HCT116 (cell line): ENCODE measurements around the gene IL15RA. TPM values are rescaled to one million over a fixed set of nuclear protein-coding genes. Genes with fewer than 3 reads are reported as not detected.

Source experiments
- ATAC-seq: fragments of 200-7000 bp; cut with Tn5 transposase; 2 replicates; pipeline ENCODE4 v1.9.1; 2020; ENCODE audit warnings: mild to moderate bottlenecking, moderate library complexity
- BruUV-seq: library from RNA; stranded (reverse); fragments of 400-500 nt; replicated peaks from 2 replicates; lab custom pipeline; 2021; lab: Mats Ljungman, UMichigan
- CTCF ChIA-PET: fragments of 300-600 bp; sonication (Branson Sonifier 250); formaldehyde crosslinking; loops from one replicate; lab custom pipeline; 2021; ENCODE audit warnings: antibody characterized with exemption; lab: Charles Lee
- POLR2A ChIA-PET: fragments of 300-600, 350-600 bp; sonication (Branson Sonifier 250); formaldehyde crosslinking; loops from one replicate; lab custom pipeline; 2021; ENCODE audit warnings: antibody characterized with exemption; lab: Charles Lee
- RAD21 ChIA-PET, 2 experiments: fragments of 300-600 bp; sonication (Branson Sonifier 250); formaldehyde crosslinking; loops; one replicate each; lab custom pipeline; 2023; ENCODE audit warnings: low total read pairs in 2 of 2; ENCODE audit not compliant: uncharacterized antibody in 2 of 2, unreplicated experiment in 2 of 2, low non-redundant PET in 1 of 2; lab: Charles Lee
- DNase-seq: peaks from one replicate; pipeline ENCODE4 v3.0.0-alpha.2; 2010; ENCODE audit warnings: low read depth, low spot score
- H2AFZ ChIP-seq: fragments of 200-600 bp; shearing (Covaris generic), sonication (generic); 2 replicates; pipeline ENCODE4 v1.6.1; 2017; ENCODE audit warnings: low read depth, mixed run types, mixed read lengths, antibody characterized with exemption, low read length; ENCODE audit not compliant: poor library complexity, severe bottlenecking
- H3K27ac ChIP-seq: 2 replicates; pipeline ENCODE4 v1.5.1; 2012; ENCODE audit warnings: low read depth, low read length
- H3K27me3 ChIP-seq: fragments of 200-600 bp; sonication (generic); 2 replicates; pipeline ENCODE4 v1.6.1; 2016; ENCODE audit warnings: mixed run types, low read length, mixed read lengths; ENCODE audit not compliant: insufficient read depth
- H3K36me3 ChIP-seq, 2 experiments: fragments of 200-500 bp in 1 of 2; fragments of 200-600 bp in 1 of 2; sonication (Bioruptor generic) in 1 of 2; sonication (generic) in 1 of 2; 2 replicates each; pipeline versions ENCODE4 v1.5.1 to v1.6.1; 2014 to 2016; ENCODE audit warnings: low read length in 2 of 2, inconsistent platforms in 1 of 2, mixed read lengths in 1 of 2, mixed run types in 1 of 2; ENCODE audit not compliant: insufficient read depth in 2 of 2, control insufficient read depth in 1 of 2
- H3K4me1 ChIP-seq, 2 experiments: fragments of 200-600 bp in 1 of 2; sonication (generic) in 1 of 2; 2 replicates each; pipeline versions ENCODE4 v1.5.1 to v1.6.1; 2012 to 2017; ENCODE audit warnings: low read length in 2 of 2, inconsistent platforms in 1 of 2, mild to moderate bottlenecking in 1 of 2, mixed read lengths in 1 of 2, mixed run types in 1 of 2, moderate library complexity in 1 of 2; ENCODE audit not compliant: insufficient read depth in 2 of 2, control insufficient read depth in 1 of 2
- H3K4me2 ChIP-seq: fragments of 200-600 bp; sonication (generic); 2 replicates; pipeline ENCODE4 v1.6.1; 2017; ENCODE audit warnings: mixed run types, low read length, mixed read lengths
- H3K4me3 ChIP-seq, 2 experiments: fragments of 200-600 bp in 1 of 2; sonication (generic) in 1 of 2; replicated peaks in 1 of 2; 2 replicates each; pipeline ENCODE4 v1.5.1; 2011 to 2016; ENCODE audit warnings: low read length in 2 of 2, control low read depth in 1 of 2, low read depth in 1 of 2, mild to moderate bottlenecking in 1 of 2, mixed read lengths in 1 of 2, mixed run types in 1 of 2
- H3K79me2 ChIP-seq: fragments of 200-600 bp; sonication (generic); 2 replicates; pipeline ENCODE4 v1.6.1; 2017; ENCODE audit warnings: mild to moderate bottlenecking, mixed run types, low read length, moderate library complexity, mixed read lengths; ENCODE audit not compliant: insufficient read depth
- H3K9ac ChIP-seq: fragments of 200-600 bp; sonication (generic); 2 replicates; pipeline ENCODE4 v1.6.1; 2016; ENCODE audit warnings: low read length, mixed read lengths
- H3K9me2 ChIP-seq: fragments of 200-600 bp; sonication (generic), shearing (Covaris generic); 2 replicates; pipeline ENCODE4 v1.6.1; 2017; ENCODE audit warnings: mixed run types, mild to moderate bottlenecking, moderate library complexity; ENCODE audit not compliant: insufficient read depth
- H3K9me3 ChIP-seq, 2 experiments: fragments of 200-500 bp in 1 of 2; fragments of 200-600 bp in 1 of 2; sonication (Bioruptor generic) in 1 of 2; sonication (generic) in 1 of 2; 2 replicates each; pipeline ENCODE4 v1.6.1; 2014 to 2017; ENCODE audit warnings: low read length in 2 of 2, mixed read lengths in 2 of 2, inconsistent platforms in 1 of 2, low read depth in 1 of 2, mild to moderate bottlenecking in 1 of 2, mixed run types in 1 of 2, moderate library complexity in 1 of 2; ENCODE audit not compliant: control insufficient read depth in 1 of 2, insufficient read depth in 1 of 2
- H4K20me1 ChIP-seq: fragments of 200-600 bp; sonication (generic), shearing (Covaris generic); 2 replicates; pipeline ENCODE4 v1.6.1; 2017; ENCODE audit warnings: mixed run types, mild to moderate bottlenecking, moderate library complexity; ENCODE audit not compliant: insufficient read depth
- CEBPB ChIP-seq: IDR thresholded peaks from 2 replicates; pipeline ENCODE4 v1.6.1; 2012; ENCODE audit warnings: low read depth
- ELF1 ChIP-seq: IDR thresholded peaks from 2 replicates; pipeline ENCODE4 v1.6.1; 2012; ENCODE audit warnings: low read depth, borderline replicate concordance
- JUND ChIP-seq: IDR thresholded peaks from 2 replicates; pipeline ENCODE4 v1.6.1; 2012
- POLR2A ChIP-seq: IDR thresholded peaks from 2 replicates; pipeline ENCODE4 v1.7.0; 2011; ENCODE audit warnings: borderline replicate concordance; ENCODE audit not compliant: insufficient read depth, insufficient read length; ENCODE audit errors: extremely low read depth
- RAD21 ChIP-seq: IDR thresholded peaks from 2 replicates; pipeline ENCODE4 v1.6.1; 2012; ENCODE audit warnings: low read depth, mild to moderate bottlenecking
- SRF ChIP-seq: IDR thresholded peaks from 2 replicates; pipeline ENCODE4 v1.6.1; 2012; ENCODE audit warnings: low read depth
- ZNF274 ChIP-seq: fragments of 200-500 bp; sonication (Bioruptor generic); IDR thresholded peaks from 2 replicates; pipeline ENCODE4 v1.6.1; 2014; ENCODE audit warnings: mild to moderate bottlenecking, low read depth, low read length, inconsistent platforms
- intact Hi-C: fragments of 100-400 bp; cut with micrococcal nuclease; formaldehyde crosslinking; loops from 2 replicates; pipeline ENCODE4 v1.10.0; 2022
- total RNA-seq: library from RNA; stranded (reverse); gene quantifications from one replicate; pipeline ENCODE4 v1.2.1, GENCODE V29; 2021; ENCODE audit not compliant: unreplicated experiment
- TF ChIP-seq, protein P1 (sequence below), 3 experiments: fragments of 200-600 bp in 1 of 3; sonication (generic) in 1 of 3; IDR thresholded peaks in 2 of 3; conservative IDR thresholded peaks in 1 of 3; 2 replicates each; pipeline ENCODE4 v1.5.1; 2012 to 2017; ENCODE audit warnings: low read depth in 2 of 3, low read length in 2 of 3, antibody characterized with exemption in 1 of 3, borderline replicate concordance in 1 of 3, control low read depth in 1 of 3, mild to moderate bottlenecking in 1 of 3, mixed read lengths in 1 of 3, mixed run types in 1 of 3, moderate library complexity in 1 of 3; ENCODE audit not compliant: insufficient read depth in 1 of 3
- TF ChIP-seq, protein P2 (sequence below): IDR thresholded peaks from 2 replicates; pipeline ENCODE4 v1.6.1; 2011; ENCODE audit warnings: mild to moderate bottlenecking, low read length, moderate library complexity; ENCODE audit not compliant: insufficient replicate concordance; ENCODE audit errors: extremely low read depth
- TF ChIP-seq, protein P3 (sequence below): IDR thresholded peaks from 2 replicates; pipeline ENCODE4 v1.6.1; 2012

The IL15RA gene
- total RNA-seq, 1 experiment from 2014 or later: 10.5 TPM

DNA sequence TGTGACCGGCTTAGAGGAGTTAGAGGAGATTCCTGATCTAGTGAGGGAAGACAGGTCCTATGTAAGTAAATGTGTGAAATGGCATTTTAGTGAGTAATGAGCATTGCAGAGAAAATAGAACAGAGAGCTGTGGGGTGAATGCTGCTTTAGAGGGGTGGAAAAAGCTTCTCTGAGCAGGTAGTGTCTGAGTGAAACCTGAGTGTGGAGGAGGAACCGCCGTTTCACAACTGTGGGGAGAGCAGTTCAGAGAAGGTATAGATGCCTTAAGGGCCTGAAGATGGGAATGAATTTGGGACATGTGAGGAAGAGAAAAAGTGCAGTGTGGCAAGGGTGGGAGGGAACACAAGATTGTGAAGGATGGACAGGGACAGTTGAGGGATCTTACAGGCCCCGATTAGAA lies 65.7 kb downstream of the IL15RA start:
- Histone ChIP-seq H3K9me3 (no peaks in the 10 kb centered on the region), H3K27ac (no peak overlapping the region), H3K4me1 (no peaks in the 10 kb centered on the region), H4K20me1 (no peaks in the 10 kb centered on the region), H3K9ac (no peak overlapping the region), H2AFZ (no peak overlapping the region), H3K79me2 (no peaks in the 10 kb centered on the region), H3K4me2 (no peak overlapping the region), H3K9me2 (no peaks in the 10 kb centered on the region), H3K27me3 (no peaks in the 10 kb centered on the region), H3K4me3 (no peak overlapping the region), H3K36me3 (peaks cover 35 to 58% of the 10 kb centered on the region in 2 experiments; a peak in 3 of 4 replicates)
- CTCF ChIA-PET: no interaction called here
- TF ChIP-seq, protein P1, sequence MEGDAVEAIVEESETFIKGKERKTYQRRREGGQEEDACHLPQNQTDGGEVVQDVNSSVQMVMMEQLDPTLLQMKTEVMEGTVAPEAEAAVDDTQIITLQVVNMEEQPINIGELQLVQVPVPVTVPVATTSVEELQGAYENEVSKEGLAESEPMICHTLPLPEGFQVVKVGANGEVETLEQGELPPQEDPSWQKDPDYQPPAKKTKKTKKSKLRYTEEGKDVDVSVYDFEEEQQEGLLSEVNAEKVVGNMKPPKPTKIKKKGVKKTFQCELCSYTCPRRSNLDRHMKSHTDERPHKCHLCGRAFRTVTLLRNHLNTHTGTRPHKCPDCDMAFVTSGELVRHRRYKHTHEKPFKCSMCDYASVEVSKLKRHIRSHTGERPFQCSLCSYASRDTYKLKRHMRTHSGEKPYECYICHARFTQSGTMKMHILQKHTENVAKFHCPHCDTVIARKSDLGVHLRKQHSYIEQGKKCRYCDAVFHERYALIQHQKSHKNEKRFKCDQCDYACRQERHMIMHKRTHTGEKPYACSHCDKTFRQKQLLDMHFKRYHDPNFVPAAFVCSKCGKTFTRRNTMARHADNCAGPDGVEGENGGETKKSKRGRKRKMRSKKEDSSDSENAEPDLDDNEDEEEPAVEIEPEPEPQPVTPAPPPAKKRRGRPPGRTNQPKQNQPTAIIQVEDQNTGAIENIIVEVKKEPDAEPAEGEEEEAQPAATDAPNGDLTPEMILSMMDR (IDR thresholded peaks at IDR 0.05 in 2 of 3, conservative IDR thresholded peaks at IDR 0.05 in 1 of 3; ENCODE audit: borderline replicate concordance in 1 of 3, insufficient read depth in 1 of 3, low read depth in 2 of 3, low read length in 2 of 3): no peak
- TF ChIP-seq ZNF274 (no peak), SRF (no peak), JUND (no peak), ELF1 (no peak), RAD21 (no peak), POLR2A (no peak), CEBPB (no peak)
- TF ChIP-seq, protein P2, sequence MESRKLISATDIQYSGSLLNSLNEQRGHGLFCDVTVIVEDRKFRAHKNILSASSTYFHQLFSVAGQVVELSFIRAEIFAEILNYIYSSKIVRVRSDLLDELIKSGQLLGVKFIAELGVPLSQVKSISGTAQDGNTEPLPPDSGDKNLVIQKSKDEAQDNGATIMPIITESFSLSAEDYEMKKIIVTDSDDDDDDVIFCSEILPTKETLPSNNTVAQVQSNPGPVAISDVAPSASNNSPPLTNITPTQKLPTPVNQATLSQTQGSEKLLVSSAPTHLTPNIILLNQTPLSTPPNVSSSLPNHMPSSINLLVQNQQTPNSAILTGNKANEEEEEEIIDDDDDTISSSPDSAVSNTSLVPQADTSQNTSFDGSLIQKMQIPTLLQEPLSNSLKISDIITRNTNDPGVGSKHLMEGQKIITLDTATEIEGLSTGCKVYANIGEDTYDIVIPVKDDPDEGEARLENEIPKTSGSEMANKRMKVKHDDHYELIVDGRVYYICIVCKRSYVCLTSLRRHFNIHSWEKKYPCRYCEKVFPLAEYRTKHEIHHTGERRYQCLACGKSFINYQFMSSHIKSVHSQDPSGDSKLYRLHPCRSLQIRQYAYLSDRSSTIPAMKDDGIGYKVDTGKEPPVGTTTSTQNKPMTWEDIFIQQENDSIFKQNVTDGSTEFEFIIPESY: no peak
- TF ChIP-seq, protein P3, sequence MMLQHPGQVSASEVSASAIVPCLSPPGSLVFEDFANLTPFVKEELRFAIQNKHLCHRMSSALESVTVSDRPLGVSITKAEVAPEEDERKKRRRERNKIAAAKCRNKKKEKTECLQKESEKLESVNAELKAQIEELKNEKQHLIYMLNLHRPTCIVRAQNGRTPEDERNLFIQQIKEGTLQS: no peak
- ATAC-seq: no peak
- POLR2A ChIA-PET: no interaction called here
- no TSS peak for BruUV-seq
- intact Hi-C loops: no loop called here
- RAD21 ChIA-PET: no interaction called here
- DNase-seq: no peak
